HG03060 (cell line): ENCODE data around the gene S100A14.
A peak's percentile ranks its signal among the peaks of the same experiment; 100 is the strongest.

Experiments used
- ATAC-seq: cut with Tn5 transposase; IDR thresholded peaks from one replicate; pipeline ENCODE4 v1.9.1; 2021; ENCODE audit warnings: low read depth, moderate number of reproducible peaks; ENCODE audit not compliant: unreplicated experiment

Gene S100A14

DNA sequence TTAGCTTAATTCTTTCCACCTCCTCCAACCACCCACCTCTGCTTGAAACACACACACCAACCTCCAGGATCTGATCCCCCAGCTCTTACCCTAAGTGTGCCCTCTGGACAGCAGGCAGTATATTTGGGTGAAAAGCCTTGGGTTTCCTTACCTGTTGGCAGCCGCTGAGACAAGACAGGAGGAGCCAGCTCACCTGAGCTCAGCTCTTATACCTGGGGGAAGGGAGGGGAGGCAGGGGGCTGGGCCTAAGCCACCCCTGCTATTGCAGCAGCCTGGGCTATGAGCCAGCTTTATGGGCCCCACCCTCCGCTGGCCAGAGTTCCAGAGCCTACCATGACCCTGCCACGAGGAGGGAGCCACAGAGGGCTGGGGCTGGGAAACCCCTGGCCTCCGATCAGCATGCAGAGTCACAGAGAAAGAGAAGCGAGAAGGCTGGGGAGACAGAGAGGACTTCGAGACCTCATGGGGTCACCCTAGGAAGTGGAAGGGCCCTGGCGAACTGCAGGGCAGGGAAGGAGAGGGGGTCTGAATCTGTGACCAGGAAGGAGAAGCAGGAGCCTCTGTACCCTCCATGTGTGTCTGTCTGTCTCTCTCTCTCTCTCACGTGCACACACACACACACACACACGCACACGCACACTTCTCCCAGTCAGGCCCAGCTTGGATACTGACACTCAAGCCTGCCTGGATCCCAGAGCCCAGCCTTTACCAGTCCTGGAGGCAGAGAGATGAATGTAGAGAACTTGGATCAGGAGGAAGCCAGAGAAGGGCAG, at the start of gene S100A14:
Gene S100A14, minus strand, starts transcription at position 182 of the 773 bp plus-strand sequence. CDS start 467 bp downstream, outside the sequence.
- ATAC-seq, result no peak

DNA sequence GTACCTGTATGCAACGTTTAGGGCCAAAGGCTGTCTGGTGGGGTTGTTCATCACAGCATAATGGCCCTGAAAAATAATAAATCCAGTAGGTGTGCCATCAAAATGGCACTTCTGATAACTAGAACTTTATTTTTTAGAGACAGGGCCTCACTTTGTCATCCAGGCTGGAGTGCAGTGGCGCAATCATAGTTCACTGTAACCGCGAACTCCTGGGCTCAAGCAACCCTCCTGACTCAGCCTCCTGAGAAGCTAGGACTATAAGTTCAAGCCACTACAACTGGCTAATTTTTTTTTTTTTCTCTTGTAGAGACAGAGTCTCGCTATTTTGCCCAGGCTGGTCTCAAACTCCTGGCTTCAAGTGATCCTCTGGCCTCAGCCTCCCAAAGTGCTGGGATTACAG, 47.1 kb upstream of the S100A14 start:
- ATAC-seq, result no peak

DNA sequence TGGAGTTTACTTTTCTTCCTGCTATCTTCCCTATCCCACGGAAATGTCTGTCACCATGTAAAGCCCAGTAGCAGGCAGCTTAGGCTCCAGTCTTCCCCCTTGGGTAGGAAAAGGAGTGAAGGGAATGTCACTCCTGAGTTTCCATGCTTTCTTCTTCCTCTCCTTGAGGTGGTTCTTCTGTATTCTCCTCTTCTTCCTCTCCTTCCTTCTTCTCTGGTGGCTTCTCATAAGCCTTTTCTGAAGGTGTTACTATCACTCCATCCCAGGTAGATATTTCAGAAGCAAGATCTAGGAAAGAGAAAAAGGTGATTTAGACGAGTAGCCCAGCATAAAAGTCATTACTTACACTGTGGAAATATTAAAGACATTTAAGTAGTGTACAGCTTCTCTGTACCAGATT, 46.1 kb upstream of the S100A14 start:
- ATAC-seq, result no peak

DNA sequence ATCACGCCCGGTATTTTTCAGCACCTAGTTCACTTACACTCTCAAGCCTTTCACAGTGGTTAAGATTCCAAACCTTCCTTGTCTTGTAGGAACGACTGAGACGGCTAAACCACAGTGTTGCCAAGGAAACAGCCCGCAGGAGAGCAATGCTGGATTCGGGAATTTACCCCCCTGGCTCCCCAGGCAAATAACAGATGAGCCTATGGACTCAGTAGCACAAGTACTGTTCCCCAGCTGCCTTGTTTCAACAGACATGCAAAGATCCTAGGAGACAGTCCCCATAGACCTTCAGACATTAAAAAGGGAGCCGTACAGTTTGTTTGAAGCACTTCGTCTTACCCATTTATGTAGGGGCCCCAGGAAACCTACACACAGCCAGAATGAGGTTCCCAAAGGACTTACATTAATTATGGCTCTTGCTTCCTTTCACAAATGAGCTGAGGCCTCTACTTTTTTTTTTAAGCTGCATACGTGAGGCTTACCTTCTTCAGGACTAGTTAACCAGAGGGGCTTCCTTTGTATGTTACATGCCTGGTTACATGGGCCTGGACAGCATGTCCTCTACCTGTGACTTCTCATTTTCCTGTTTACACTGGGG, 45.1 kb upstream of the S100A14 start:
- no peak for ATAC-seq

DNA sequence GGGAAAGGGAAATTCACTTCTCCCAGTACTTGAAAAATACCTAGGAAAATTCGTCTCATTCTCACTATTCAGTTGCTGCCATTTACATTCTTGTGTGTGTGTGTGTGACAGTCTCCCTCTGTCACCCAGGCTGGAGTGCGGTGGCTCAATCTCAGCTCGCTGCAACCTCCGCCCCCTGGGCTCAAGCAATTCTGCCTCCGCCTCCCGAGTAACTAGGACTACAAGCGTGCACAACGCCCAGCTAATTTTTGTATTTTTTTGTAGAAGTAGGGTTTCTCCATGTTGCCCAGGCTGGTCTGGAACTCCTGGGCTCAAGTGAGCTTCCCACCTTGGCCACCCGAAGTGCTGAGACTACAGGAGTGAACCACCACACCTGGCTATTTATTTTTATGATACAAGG, 43.5 kb upstream of the S100A14 start:
- no peak for ATAC-seq

DNA sequence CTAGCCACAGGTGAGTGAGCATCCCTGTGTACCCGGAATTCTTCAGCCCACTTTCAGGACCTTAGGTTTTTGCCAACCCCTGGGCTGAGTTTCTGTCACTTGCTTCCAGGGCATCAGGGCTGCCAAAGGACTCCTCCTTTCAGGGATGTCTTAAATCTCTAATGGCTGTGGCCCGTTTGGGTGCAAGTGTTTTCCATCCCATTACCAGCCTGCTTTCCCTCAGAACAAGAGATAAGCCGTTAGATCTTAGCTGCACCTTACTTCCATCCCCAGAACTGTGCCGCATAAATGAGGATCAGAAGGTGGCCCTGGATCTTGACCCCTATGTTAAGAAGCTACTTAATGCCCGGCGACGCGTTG, 43.0 kb upstream of the S100A14 start:
- no peak for ATAC-seq

DNA sequence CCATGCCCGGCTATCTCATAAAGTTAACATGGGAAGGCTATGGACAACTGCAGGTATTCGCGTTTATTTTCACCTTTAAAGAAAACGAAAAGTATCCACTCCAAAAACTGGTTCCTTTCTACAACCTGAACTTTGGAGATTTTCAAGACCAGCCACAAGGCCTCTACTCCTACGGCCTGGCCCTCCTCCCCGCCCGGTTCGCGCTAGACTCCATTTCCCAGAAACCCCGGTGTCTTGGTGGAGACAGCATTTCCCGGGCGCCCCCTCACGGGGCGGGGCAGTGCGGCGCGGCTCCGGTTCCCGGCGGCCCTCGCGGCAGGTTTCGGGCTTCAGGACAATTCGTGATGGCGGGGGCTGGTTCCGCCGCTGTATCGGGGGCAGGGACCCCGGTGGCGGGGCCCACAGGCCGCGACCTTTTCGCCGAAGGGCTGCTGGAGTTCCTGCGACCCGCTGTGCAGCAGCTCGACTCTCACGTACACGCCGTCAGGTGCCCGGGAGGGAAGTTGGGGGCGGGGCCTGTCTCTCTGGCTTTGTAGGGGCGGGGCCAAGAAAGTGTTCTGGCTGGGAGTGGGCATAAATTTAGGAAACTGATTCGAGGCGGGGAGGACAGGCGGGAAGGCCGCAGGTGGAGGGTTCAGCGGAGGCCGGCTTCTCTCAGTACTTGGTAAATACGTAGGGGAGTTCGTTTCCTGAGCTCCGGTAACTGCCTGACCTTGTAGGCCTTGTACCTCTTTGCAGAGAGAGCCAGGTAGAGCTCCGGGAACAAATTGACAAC, 42.5 kb upstream of the S100A14 start, which contains the start of gene SNAPIN:
Gene SNAPIN, plus strand, starts transcription at position 304 of the 775 bp plus-strand sequence. Its CDS starts 41 bp downstream, at position 345.
- peak; percentile 51 for ATAC-seq

DNA sequence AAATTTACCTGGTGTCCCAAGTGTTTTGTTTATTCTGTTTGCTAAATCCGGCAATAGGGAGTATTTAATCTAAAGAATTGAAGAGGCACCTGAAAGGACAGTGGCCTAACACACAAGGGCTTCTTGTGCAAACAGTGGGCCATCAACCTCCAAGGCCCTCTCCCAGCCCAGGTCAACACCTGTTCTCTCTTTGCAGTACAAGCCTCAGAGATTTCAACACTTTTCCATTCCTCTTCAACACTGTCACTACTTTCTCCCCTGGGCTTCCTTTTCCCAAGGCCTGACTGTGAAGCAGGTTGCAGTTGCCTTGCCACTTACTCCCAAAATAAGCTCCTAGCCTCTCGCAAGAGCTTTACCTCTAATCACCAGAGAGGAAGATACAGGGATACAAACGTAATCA, 39.2 kb upstream of the S100A14 start:
- ATAC-seq, result no peak

DNA sequence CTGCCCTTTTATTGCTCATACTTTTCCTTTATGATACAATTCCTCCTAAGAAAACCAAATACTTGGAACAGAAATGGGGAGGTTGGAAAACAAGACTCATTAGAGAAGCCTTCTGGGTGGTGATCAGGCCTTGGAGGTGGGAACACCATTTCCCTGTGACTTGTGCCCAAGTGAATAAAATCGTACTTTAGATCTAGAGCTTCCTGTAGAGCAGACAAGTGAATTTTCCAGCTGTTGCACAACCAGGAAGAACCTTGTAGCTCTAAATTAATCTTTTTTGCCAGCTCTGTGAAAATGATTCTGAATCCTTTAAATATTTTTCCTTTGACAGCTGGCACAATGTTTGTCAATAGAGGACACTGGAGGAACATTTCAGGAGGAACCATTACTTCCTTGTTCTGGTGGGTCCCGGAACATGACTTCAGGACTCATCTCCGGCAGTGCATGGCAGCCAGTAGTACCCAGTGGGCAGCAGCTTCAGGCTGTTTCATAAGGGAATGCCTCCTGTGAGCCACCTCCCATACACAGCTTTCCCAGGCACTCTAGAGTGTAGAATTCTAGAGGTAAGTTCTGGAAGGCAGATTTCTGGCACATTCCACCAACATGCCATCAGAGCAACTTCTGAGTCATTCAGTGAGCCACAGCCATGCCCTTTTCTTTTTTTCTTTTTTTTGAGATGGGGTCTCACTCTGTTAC, 36.8 kb upstream of the S100A14 start:
- ATAC-seq, result no peak

DNA sequence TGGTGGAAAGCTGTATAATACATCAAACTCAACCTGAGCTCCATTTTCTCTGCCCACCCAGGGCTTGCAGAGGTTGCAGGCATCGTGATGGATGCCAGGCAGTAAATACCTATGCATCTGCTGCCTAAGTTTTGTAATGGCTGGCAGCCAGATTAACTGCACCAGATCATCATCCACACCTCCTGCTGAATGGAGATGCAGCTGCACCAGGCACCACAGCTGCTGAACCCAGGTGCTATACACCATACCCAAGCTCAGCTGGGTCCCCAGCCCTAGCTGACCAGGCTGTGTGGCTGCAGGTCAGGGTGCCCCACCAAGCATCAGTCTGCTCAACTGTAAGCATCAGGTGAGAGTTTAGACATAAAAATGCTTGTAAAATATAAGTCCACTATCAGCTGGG, 35.6 kb upstream of the S100A14 start:
- ATAC-seq, result no peak

DNA sequence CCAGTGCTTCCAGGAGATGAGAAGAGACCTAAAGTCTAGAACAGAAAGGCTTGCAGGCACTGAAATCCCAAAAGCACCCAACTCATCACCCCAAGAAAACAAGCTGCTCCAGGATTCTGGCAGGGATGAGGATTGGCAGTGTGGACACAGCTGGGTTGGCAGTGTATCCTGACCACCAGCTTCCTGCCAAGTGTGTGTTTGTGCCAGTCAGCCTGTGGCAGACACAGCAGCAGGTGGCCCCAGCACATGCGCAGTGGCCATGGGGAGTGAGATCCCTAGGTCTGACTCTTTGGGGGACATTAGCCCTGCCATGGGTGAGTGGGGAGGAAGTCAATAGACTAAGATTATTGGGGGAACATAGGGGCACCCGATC, 33.7 kb upstream of the S100A14 start:
- ATAC-seq, result no peak

DNA sequence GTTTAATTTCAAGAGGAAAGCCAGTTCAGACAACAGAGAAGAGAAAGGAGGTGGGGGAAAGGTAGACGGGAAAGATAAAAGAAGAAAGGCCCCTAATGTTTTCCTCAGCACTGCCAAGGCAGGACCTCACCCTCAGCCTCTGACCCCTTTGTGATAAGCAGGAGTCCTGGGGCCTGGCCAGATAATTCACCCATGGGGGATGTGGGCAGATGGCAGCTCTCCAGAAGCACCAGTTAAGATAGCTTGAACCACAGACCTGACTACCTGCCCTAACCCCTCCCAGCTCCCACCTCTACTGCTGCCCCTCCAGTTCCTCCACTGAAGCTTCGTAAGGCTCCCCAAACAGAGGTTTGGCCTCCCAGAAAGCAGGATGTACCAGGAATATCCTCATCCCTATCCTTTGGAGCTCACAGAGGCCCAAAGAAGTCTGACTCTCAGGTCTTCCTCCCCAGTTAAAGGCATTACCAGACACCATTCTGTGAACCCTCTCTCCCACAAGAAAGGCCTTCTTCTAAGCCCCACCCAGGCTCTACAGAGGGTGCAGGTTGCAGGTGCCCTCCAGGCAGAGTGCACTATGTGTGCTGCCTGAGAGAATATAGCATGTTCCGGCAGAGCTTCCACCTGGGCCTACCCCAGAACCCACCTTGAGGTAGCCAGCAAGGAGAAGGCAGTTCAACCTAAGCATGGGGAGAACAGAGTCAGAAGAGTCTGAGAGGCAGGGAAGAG, 33.2 kb upstream of the S100A14 start:
- no peak for ATAC-seq

DNA sequence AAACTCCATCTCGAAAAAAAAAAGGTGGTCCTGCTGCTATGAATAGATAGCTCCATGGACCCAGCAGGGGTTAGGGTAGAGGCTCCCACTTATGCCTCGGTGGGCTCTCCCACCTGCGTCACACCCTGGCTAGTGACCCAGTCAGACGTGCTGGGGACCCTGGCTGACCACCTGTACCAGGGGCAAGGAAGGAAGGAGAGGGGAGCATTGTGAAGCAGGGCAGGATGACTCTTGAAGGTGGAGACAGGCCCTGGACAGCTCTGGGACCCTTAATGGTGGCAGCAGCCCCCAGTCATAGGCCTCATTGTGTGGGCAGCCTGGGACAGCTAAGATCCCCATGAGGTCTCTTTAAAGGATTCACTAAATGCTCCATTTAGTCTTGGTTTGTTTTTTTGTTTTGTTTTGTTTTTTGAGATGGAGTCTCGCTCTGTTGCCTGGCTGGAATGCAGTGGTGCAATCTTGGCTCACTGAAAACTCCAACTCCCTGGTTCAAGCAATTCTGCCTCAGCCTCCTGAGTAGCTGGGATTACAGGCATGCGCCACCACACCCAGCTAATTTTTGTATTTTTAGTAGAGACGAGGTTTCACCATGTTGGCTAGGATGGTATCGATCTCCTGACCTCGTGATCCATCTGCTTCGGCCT, 32.0 kb upstream of the S100A14 start:
- ATAC-seq, result no peak

DNA sequence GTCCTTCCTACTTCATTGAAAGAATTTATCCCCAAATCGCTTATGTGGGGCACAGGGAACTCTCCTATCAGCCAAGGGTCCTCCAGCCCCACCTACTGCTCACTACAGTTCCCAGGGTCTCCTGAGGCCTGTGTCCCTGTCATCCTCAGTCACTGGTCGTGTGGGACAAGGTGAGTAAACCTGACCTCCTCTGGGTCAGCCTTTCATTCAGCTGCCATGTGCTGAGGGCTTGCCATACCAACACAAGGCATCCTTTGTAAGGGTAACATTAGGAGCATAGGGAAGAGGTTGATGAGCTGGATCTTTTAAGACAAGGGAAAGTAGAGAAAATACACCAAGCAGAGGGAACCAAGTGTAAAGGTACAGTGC, 31.2 kb upstream of the S100A14 start:
- no peak for ATAC-seq

DNA sequence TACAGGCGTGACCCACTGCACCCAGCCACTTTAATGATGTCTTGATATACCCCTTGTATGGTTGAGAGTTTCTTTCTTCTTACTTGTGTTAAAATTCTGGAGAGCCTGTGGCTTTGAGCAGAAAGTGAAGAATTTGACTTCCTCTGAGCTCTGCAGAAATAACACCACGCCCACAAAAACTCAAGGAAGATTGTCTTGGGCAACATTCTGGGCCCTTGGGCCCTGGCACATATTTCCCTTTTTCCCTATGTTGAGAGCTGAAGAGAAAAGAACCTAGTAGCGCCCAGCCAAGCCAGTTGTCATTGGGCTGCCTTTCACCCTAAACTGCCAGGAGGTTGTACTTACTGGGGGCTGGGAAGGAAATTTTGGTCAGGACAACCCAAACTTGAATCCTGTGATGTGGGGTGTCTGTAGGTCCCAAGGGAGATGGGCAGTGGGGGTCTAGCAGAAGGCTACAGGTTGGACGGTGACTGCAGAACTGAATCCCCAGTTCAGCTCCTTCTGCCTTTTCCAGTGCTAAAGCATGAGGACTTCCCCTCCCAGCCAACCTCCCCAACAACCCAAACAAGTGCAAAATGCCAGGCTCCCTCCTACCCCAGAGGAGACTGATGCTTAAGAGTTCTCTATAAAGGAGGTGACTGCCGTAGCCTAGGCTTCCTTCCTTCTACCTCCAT, 30.7 kb upstream of the S100A14 start:
- no peak for ATAC-seq

DNA sequence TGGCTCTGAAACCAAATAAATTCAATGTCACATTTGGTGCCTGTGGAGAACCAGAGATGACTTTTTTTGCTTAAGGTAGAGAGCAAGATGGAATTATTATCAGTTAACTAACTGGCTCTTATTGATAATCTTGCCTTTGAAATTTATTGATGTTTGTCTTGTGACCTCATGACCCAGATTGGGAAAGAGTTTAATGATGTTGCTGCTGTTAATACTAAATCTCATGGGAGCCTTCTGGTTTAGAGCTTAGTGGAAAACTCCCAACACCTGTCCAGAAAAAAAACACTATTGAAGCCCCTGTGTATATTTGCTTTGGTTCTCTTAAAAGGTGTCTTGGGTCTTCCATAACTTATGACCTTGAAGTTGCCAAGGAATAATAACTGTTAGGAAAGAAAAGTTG, 27.7 kb upstream of the S100A14 start:
- ATAC-seq, result no peak

DNA sequence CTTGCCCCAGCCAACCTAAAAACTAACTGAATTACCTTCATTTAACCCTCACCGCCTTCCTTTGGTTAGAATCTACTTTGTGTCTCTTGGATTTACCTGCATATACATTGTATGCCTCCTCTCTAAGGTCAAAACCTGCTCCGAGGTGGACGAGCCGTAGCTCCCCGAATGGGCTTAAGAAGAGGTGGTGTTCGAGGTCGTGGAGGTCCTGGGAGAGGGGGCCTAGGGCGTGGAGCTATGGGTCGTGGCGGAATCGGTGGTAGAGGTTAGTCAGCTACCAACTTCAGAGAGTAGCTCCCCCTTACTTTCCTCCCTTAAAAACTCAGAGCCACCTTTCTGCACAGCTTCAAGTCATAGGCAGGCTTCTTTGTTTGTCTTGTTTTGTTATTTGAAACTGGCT, 27.0 kb upstream of the S100A14 start:
- no peak for ATAC-seq

DNA sequence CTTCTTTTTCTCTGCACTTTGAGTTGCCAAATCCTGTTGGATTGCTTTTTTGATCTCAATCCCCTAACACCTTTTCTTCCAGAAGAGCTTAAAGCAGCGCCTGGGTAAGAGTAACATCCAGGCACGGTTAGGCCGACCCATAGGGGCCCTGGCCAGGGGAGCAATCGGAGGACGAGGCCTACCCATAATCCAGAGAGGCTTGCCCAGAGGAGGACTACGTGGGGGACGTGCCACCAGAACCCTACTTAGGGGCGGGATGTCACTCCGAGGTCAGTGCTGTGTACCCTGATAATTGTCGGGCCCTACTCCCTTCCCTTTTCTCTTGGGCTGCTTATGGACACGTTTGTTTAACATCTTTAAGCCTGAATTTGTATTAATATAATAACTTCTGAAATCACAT, 26.0 kb upstream of the S100A14 start:
- no peak for ATAC-seq

DNA sequence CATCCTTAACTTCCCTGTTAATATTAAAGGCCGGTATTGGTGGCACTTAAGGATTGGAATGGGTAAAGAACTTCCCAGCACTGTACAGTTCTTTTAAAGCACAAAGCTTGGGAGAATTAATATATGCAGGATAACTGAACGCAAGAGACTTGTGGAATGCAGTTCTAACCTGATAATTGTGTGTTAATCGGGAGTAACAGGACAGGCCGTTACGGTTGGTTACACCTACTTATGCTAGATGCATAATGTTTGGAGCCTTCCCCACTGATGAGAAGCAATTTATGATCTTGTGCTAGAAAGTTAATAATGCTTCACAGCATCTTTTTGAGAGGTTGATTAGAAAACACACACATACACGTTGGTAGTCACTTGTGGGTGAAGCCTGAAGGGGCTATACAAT, 24.7 kb upstream of the S100A14 start:
- no peak for ATAC-seq
